ENCODE data around the gene ANO2.

Gene ANO2

DNA sequence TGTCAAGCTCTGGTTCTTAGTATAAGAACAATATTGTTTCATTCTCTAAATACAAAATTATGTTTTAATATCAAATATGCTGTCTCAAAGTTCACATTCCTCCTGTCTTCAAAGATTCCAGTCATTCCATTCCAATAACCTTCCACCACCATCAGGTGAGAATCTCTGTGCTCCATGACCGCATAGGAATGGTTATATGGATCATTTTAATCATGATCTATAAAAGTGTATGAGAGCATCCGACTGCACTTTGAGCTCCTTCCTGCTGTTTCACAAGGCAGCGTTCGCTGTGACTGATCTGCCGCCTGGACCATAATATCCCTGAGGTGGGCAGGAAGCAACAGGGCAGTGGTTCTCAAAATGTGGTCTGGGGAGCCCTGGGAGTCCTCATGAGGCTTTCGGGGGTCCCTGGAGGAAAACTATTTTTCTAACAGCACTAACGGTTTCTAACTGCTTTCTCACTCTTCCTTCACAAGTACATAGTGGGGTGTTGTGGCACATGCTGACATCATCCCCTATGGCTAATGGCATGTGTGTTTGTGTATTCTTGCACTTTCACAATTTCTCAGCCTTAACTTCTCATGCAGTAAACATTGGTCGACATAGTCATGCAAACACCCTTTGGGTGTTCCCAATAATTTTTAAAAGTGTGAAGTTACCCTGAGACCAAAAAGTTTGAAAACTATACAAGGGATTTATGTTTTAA is 137.4 kb downstream of the ANO2 start:
- no peak for DNase-seq

DNA sequence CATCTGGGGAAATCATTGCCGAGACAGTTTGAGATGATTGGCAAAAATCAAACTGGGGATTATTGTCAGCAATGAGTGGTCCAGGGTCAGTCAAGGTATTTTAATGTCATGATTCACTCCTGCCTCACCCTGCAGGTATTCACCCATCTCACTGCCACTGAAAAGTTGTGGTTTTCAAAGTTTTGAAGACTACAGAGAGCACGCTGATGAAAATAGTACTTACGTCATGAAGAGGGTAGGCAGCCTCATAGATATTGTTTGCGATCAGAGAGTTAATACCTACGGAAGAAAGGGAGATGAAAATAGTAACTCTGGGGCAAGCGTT is 138.0 kb downstream of the ANO2 start:
- no peak for DNase-seq

DNA sequence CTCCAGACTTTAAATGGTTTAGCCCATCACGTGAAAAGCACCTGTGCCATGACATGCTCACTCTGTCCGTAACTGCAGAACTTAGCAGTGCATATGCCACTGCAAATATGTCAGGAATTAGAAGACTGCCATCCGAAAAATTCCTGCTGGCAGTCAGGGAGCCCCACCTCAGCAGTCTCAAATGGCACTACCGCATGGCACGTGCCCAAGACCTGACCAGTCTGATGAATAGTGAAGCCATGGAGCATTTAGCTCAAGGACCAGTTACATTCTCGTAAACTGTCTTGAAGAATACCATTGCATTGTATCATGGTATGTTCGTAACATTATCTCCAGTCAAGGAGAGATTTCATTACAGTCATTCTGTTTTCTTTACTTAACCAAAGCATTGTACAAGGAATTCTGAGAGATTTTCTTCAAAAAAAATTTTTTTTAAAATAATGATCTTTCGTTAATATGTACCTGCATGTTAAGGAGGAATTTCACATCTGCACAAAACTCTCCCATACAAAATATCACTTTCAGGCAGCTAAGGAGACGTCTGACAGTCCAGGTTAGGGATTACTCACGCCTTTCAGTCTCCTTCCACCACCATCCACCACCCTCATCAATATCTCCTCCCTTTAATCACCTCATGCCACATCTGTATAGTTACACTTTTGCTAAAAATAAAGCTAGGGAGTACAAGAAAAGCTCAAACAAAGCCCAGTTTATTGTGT is 138.5 kb downstream of the ANO2 start:
- DNase-seq = no peak

DNA sequence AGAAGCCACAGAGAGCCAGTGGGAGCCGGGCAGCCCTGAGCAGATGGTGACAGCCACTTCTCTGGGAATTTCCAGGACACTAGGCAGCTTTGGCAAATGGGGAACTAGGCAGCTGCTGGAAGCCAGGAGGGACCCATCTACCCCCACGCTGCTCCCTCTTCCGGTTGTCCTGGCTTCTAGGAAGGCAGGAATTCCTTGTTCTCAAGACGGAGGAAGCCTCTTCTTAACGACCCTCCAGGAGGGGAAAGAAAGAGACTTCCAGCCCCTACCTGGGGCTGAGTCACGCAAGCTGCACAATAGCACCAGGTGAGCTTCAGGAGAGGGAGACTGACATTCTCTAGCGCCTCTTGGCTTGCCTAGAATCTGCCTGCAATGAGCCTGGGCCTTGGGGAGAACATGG is 141.5 kb downstream of the ANO2 start:
- no peak for DNase-seq

DNA sequence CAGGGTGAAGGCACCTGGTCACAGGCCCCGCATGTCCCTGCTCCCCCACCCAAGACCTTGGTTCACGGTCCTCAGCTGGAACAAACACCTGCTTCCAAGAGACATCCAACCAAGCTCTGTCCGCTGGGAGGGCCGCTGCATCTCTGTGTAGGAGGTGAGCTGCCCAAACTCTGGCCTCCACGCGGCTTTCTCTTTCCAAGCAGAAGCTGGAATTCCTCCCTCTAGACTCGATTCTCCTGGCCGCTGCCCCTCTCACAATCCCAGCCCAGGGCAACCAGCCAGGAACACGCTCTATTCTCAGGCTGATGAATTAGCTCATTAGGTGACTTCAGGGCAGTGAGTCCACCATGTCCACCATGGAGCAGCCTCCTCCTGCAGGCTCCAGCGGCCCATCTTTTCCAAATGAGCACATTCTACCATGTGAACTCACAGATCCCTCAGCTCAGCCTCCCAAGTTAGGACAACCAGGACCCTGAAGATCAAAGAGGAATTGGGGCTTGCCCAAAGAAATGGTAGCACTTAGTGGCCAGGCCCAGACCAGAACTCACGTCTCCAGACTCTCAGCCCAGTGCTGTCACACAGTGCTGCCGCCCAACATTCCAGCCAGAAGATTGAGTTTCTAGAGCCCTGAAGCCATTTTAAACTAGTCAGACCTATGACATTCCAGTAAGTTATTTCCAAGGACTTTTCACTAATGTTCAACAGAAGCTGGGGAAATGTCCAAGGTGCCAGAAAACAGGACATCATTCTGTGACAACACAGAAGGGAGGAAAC is 146.6 kb downstream of the ANO2 start:
- no peak for DNase-seq

DNA sequence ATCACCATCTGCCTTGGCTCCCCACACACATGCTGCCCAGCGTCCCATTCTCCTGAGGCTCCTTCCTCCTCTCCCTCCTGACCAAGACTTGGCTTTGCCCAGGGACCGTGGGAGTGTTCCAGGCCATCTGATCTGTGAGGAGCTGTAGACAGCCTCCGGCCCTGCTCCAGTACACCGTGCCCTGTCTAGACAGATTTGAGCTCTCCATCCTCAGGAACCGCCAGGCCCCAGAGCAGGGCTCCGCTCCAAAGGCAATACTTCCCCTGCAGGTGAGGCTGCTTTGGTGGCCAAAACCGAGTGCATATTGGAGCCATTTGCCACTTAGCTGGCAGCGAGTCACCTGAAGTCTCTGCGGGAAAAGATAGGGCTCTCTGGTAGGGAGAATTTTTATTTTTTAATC is 147.4 kb downstream of the ANO2 start:
- no peak for DNase-seq

DNA sequence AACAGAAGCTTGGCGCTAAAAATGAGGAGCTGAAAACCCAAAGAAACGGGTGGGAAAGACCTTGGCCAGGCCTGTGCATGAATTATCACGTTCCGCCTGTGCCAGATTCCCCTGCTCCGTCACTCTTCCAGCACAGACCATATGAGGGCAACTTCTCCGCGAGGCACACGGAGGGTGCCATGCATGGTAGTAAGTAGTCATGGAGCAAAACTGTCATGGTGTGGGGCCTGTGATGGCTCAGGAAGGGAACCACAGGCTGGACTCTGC is 148.2 kb downstream of the ANO2 start:
- DNase-seq = no peak

DNA sequence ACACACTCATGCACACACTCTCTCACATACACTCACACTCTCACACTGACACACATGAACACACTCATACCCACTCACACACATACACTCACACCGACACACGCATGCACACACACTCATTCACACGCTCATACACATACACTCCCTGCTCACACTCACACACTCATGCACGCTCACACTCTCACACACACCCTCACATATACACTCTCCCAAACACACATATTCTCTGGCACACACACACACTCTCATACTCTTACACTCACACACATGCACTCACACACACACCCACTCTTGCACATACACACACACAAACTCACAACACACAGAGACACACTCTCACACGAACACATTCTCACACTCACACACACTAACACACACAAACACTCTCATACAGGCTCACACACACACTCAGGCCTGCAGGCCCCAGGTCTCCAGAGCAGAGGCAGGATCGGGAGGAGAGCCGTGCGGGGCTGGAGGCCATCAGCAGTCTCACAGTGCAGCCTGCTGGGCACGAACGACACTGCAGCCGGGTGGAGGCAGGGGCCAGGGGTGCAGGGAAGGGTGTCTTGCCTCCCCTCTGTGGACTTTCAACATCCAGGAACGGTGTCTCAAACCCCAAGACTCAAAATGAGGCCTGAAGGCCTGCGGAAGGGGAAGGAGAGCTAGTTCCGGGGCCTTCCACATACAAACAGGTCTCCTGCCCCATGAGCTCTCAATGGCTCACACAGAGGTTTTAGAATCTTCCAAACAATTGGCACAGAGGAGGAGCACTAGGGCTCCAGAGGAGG is 148.7 kb downstream of the ANO2 start:
- DNase-seq = no peak

DNA sequence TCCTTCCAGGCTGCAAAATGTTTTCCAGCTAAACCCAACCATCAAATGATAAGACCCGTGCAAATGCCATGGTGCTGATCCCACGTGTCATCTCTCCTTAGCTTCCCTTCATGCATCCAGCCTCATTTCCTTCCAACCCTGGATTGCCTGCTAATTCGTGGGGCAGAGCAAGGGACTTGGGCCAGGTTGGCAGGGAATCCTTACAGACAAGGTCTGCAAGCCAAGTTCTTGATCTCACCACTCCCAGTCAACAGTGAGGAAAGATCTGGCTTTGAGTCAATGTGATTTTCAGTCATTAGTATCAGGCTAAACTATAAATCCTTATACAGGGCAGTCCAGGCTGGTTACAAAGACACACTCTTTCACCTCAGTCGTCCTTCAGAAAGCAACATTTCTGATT is 150.9 kb downstream of the ANO2 start:
- DNase-seq = no peak

DNA sequence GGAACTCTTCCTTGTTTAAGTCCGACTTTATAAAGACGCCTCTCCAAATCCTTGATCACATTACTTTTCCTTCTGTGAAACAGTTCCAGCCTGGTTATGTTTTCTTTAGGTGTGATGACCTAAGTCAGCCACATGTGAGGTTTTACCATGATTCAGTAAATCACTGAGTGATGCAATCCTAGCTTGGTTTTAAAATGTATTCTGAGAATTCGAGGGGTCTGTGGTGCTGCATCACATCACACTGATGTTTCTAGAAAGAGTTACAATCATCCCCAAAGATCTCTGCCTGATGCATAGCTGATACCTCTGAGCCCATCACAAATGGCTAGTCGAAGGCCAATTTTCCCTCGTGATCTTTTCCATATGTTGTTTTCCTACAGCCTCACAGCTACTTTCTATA is 152.7 kb downstream of the ANO2 start:
- no peak for DNase-seq

DNA sequence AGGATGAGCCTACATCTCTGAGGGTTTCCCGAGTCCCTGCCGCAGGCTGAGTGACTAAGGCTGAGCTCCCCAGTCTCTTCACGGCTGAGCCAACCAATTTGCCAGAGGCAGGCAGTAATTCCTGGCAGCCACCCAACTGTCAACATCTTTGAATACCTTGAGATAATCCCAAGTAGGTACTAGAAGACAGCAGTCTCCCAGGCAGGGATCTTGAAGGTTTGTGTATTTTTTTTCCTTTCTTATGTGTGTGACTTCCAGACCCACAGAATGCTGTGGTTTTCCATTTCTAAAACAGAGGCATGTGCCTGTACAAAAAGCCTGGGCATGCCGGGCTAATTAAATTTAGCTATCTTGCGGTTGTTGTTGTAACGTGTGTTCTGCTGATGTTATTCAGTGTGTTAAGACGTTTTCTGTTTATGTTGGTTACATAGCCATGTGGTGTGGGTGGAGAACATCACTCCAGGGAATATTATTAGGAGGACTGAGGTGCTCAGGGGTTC is 155.5 kb downstream of the ANO2 start:
- no peak for DNase-seq

DNA sequence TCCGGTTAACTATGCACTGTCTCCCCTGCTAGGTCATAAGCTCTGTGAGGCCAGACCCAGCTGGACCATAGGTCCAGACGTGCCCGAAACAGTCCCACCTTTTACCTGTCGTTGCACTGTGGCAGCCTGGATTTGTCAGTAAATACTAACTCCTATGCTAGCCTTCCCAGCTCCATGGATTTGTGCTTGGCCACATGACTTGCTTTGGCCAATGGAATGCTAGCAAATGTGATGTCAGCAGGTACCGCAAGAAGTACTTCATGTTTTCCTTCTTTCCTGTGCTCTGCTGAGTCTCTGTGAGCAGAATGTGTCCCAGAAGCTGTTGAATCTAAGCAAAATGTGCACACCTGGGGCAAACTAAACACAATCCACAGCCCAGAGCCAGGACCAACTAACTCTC is 157.2 kb downstream of the ANO2 start:
- DNase-seq = no peak

DNA sequence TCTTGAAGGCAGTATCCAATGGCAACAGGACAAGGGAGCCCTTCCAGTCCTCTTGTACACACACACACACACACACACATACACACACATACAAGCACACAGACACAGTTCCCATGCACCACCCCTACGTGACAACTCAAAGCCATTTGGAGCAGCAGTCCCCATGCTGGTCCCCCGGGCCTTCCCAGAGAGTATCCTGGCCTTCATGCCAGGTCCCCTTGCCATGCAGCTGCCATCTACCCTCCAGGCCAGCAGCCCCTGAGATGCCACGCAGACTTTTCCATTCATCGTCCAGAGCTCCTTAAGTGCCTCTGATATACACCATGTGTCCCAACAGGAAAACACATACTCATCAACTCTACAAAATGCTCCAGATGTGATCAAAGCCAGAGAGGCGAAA is 159.5 kb downstream of the ANO2 start:
- no peak for DNase-seq

DNA sequence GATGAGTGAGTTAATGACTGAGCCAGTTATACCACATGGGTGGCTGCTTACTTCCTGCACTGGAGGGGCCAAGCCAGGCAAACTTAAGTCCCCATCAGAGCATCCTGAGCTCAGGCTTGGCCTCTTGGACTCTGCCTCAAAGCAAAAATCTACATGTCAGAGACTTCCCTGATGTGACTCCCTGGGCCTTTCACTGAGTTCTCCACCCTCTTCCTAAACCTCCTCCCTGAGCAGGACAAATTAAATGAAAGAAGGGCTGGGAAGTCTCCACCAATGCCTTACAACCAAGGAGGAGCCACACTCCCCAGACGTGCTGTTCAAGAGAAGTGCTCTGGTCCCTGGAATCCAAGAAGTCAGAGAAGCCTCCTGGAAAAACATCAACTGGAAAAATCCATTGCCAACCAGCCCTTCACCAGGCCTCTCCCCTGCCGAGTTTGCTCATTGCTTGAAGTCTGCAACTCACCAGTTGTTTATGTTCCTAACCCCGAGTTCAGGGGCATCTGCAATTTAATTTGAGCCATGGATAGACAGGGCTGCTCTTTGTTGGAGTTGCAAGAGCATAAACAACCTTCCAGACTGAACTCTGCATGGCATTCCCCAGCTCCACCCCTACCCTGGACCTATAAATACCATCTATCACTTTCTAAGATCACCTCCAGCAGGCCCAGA is 160.5 kb downstream of the ANO2 start:
- no peak for DNase-seq

DNA sequence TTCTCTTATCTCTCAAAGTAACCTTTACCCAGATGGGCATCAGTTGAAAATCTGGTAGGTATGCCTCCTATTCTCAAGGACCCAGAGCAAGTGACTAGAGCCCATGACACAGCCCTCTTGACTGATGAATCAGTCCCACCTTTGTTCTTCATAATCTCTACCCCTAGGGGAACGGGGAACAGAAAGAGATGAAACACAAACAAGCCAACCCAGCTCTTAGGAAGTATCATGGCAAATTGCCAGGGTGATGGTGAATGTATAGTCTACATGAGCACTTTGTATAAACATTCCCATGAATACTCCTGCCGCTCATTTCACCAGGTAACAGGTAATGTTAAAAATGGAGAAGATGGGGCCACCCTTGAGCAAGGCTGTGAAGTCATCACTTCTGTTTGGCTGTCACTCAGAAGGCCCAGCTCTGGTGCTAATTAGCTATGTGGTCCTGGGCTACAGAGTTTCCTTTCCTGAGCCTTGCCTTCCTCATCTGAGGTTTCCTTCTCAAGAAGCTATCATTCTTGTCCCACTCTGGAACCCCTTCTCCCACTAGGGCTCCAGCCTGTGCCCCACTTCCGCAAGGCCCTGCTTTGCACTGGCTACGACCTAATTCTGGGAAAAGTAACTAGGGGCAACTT is 161.7 kb downstream of the ANO2 start:
- no peak for DNase-seq

DNA sequence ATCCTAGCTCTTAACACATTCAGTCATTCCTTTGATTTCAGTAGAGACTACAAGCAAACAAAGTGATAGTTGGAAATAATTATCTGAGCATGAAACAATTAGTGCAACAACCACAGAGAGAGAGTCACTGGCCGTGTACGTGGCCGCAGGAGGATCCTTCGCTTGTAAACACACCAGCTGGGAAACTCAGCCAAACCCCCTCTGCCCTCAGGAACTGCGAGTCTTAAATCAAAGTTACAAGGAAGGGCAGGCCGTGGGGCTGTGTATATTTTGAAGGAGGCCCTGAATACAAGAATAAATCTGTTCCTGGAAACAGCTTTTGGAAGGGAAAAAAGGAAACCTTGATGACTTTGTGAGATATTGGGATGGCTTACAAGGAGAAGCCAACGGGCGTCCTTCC is 164.5 kb downstream of the ANO2 start:
- no peak for DNase-seq

DNA sequence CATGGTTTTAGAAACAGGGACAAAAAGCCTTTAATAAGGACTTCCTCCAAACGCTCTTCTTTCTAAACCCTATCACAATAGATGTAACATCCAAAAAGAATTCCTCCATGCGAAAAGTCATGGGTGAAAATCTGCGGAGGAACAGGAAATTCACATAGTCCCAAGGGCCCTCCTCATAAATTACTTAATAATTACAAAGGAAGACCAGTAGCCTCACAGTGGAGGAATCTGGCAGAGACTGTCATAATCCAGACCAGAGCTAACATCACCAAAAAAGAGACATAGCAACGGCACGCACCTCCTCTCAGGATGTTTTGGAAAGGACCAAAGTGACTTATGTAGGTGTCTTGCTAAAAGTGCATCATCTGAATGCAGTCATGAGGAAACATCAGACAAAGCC is 165.7 kb downstream of the ANO2 start:
- DNase-seq = no peak

DNA sequence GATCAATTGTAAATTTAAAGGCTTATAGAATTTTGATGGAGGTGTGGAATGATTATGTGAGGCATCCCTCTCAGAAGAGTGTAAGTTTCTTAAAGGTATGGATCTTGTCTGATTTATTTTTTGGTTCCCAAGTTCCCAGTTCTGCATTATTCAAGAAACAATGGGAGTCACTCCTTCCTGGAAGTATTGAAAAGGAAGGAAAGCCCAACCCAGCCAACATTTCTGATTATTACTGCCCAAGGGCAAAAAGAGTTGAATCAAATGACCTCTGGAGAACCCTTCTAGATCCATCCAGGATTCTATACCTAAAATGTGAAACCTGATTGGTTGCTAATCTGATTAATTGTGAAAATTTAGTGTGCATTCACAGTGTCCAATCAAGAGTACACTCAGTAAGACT is 166.2 kb downstream of the ANO2 start:
- no peak for DNase-seq

DNA sequence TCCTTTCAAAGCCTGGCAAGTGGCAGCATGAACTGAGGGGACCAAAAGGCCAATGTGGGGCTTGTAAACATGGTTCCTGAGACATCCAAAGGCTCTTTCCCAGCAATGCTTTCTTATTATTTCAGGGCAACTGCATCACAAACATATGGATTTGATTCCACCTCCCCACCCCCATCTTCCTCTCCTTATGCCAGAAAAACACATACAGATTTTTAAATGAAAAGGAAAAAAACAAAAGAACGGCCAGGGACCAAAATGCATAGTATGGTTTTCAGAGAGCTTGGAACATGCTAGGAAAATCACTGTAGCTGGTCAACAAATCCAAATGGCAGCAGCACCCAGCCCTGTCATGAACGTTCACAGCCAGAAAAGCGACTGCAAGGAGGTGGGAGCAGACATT is 167.6 kb downstream of the ANO2 start:
- no peak for DNase-seq

DNA sequence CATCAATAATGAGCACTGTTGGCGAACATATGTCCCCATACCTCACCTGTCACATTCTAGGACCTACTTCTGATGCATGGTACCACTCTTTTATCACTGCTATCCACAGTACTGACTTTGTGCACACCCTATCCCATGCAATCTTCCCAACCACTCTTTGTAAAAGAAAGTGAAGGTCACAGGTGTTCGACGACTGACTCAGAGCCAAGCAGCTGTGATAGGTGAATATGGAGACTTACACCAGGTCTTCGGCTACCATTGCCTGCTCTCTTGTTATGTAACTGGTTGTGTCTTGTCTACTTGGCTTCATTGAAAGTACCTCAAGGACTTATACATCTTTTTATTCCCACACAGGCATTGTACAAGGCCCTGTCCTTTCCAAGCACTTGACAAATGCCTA is 169.0 kb downstream of the ANO2 start:
- no peak for DNase-seq

DNA sequence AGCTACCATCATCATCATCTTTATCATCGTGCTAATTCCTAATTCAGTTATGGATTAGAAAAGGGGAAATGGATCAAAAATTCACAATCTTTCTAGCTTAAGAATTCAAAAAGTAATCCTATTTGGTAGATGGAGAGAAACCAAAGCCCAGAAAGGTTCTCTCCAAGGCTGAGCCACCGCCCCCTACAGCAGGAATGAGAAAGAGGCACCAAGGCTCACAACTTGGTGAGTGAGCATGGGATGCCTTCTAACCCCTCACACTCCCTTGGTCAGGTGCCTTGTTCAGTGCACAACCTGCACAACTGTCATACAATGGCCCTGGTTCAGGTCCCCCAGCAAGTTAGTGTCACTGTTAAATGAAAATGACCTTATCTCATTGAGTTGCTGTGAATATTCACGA is 171.5 kb downstream of the ANO2 start:
- no peak for DNase-seq

DNA sequence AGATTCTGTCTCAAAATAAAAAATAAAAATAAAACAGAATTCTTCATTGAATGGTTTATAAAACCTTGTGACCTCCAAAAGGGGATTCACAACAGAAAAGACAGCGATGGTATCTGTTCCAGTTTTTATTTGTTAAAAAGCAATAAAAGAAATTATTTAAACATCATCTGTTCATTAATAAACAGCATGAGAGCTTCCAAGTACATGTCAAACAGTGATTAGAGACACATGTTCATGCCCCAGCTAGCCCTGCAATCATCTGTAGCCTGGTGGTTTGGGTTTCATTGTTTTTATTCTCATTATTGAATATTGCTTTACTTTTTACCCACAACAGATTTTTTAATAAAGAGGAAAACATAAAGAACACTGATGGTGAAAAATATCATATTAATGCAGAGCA is 173.3 kb downstream of the ANO2 start:
- DNase-seq = no peak

DNA sequence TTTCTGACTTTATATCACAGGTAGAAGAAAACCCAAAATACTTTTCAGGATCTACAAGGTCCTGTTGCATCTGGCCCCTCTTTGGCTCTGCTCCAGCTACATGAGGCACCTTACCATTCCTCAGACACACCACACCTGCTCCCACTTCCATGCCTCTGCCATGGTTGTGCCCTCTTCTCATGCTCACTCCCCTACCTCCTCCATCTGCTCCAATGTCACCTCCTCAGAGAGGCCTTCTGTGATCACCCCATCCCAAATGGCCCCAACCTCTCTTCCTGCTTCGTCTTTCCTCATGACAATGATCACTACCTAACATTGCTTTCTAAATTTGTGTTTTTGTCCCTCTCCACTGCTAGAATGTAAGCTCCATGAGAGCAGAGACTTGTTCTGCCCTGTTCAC is 174.3 kb downstream of the ANO2 start:
- no peak for DNase-seq
